WTC11 (cell line): ENCODE measurements around the gene VWA8. TPM values are rescaled to one million over a fixed set of nuclear protein-coding genes. Genes with fewer than 3 reads are reported as not detected.

ENCODE experiments used
- ATAC-seq: fragments of 200-7000 bp; cut with Tn5 transposase; 2 replicates; pipeline ENCODE4 v1.10.0; 2021; ENCODE audit warnings: mild to moderate bottlenecking, moderate library complexity
- CTCF ChIA-PET: fragments of 300-600 bp; sonication (Branson Sonifier 250); formaldehyde crosslinking; loops from one replicate; lab custom pipeline; 2021; ENCODE audit warnings: antibody characterized with exemption; lab: Charles Lee
- POLR2A ChIA-PET: fragments of 350-600 bp; sonication (Branson Sonifier 250); formaldehyde crosslinking; loops from one replicate; lab custom pipeline; 2021; ENCODE audit warnings: antibody characterized with exemption; lab: Charles Lee
- DNase-seq: peaks from one replicate; pipeline ENCODE4 v3.0.0; 2021; ENCODE audit warnings: low spot score
- H3K27ac Mint-ChIP-seq: 2 replicates; pipeline ENCODE4 v1.8.0; 2021; ENCODE audit warnings: mixed read lengths
- H3K27me3 Mint-ChIP-seq: 2 replicates; pipeline ENCODE4 v1.8.0; 2021; ENCODE audit warnings: low read depth, mild to moderate bottlenecking, moderate library complexity, mixed read lengths
- H3K36me3 Mint-ChIP-seq: 2 replicates; pipeline ENCODE4 v1.8.0; 2021; ENCODE audit warnings: mixed read lengths
- H3K4me1 Mint-ChIP-seq: 2 replicates; pipeline ENCODE4 v1.8.0; 2022; ENCODE audit warnings: mixed read lengths
- H3K4me3 Mint-ChIP-seq: 2 replicates; pipeline ENCODE4 v1.8.0; 2021; ENCODE audit warnings: mild to moderate bottlenecking, moderate library complexity, mixed read lengths
- H3K9me3 Mint-ChIP-seq: 2 replicates; pipeline ENCODE4 v1.8.0; 2021; ENCODE audit warnings: mixed read lengths
- AR ChIP-seq: fragments of 250-450 bp; sonication (Bioruptor Pico); IDR thresholded peaks from 2 replicates; pipeline ENCODE4 v1.9.0; 2021; ENCODE audit warnings: mild to moderate bottlenecking
- CDX4 ChIP-seq: fragments of 250-450 bp; sonication (Bioruptor Pico); IDR thresholded peaks from 2 replicates; pipeline ENCODE4 v1.9.0; 2021; ENCODE audit warnings: moderate library complexity, mild to moderate bottlenecking, inconsistent platforms, borderline replicate concordance
- ELF4 ChIP-seq: sonication (generic); formaldehyde crosslinking; IDR thresholded peaks from 2 replicates; pipeline ENCODE4 v1.8.1; 2022; ENCODE audit warnings: low read depth, mild to moderate bottlenecking, moderate library complexity, missing genetic modification reagents
- ESRRA ChIP-seq: sonication (generic); formaldehyde crosslinking; IDR thresholded peaks from 2 replicates; pipeline ENCODE4 v1.8.1; 2022; ENCODE audit warnings: mild to moderate bottlenecking, missing genetic modification reagents, borderline replicate concordance
- FOXP1 ChIP-seq: sonication (generic); formaldehyde crosslinking; IDR thresholded peaks from 2 replicates; pipeline ENCODE4 v1.8.0; 2022; ENCODE audit warnings: missing genetic modification reagents, mild to moderate bottlenecking, moderate library complexity, borderline replicate concordance
- JAZF1 ChIP-seq: fragments of 250-450 bp; sonication (Bioruptor Pico); IDR thresholded peaks from 2 replicates; pipeline ENCODE4 v1.9.0; 2021; ENCODE audit warnings: moderate library complexity, mild to moderate bottlenecking, inconsistent platforms
- MXD4 ChIP-seq: fragments of 250-450 bp; sonication (Bioruptor Pico); IDR thresholded peaks from 2 replicates; pipeline ENCODE4 v1.8.0; 2021; ENCODE audit warnings: mild to moderate bottlenecking, moderate library complexity, borderline replicate concordance
- NFATC4 ChIP-seq: fragments of 250-450 bp; sonication (Bioruptor Pico); IDR thresholded peaks from 2 replicates; pipeline ENCODE4 v1.9.0; 2021; ENCODE audit warnings: mild to moderate bottlenecking
- NFE2L1 ChIP-seq: sonication (generic); formaldehyde crosslinking; IDR thresholded peaks from 2 replicates; pipeline ENCODE4 v1.8.1; 2023; ENCODE audit warnings: missing genetic modification reagents
- TCF7 ChIP-seq: sonication (generic); formaldehyde crosslinking; IDR thresholded peaks from 2 replicates; pipeline ENCODE4 v1.8.0; 2022; ENCODE audit warnings: mild to moderate bottlenecking, low read depth, missing genetic modification reagents, moderate library complexity
- TEAD4 ChIP-seq: sonication (generic); formaldehyde crosslinking; IDR thresholded peaks from 2 replicates; pipeline ENCODE4 v1.8.0; 2022; ENCODE audit warnings: mild to moderate bottlenecking, missing genetic modification reagents
- ZNF263 ChIP-seq: sonication (generic); formaldehyde crosslinking; IDR thresholded peaks from 2 replicates; pipeline ENCODE4 v1.8.1; 2022; ENCODE audit warnings: low read depth, mild to moderate bottlenecking, moderate library complexity, missing genetic modification reagents
- ZNF671 ChIP-seq: fragments of 250-450 bp; sonication (Bioruptor Pico); IDR thresholded peaks from 2 replicates; pipeline ENCODE4 v1.8.0; 2021; ENCODE audit warnings: mild to moderate bottlenecking
- ZSCAN18 ChIP-seq: fragments of 250-450 bp; sonication (Bioruptor Pico); IDR thresholded peaks from 2 replicates; pipeline ENCODE4 v2.1.2; 2022; ENCODE audit warnings: mild to moderate bottlenecking, moderate library complexity
- total RNA-seq: library from RNA; stranded (reverse); gene quantifications from 3 replicates; pipeline ENCODE4 v1.2.3, GENCODE V29; 2021
- TF ChIP-seq, protein P1 (sequence below): sonication (generic); formaldehyde crosslinking; IDR thresholded peaks from 2 replicates; pipeline ENCODE4 v1.8.0; 2022; ENCODE audit warnings: mild to moderate bottlenecking, missing genetic modification reagents
- TF ChIP-seq, protein P2 (sequence below): sonication (generic); formaldehyde crosslinking; conservative IDR thresholded peaks from 2 replicates; pipeline ENCODE4 v1.8.1; 2023; ENCODE audit warnings: mild to moderate bottlenecking, low read depth, missing genetic modification reagents, moderate library complexity
- TF ChIP-seq, protein P3 (sequence below): sonication (generic); formaldehyde crosslinking; IDR thresholded peaks from 2 replicates; pipeline ENCODE4 v1.8.1; 2023; ENCODE audit warnings: mild to moderate bottlenecking, missing genetic modification reagents, moderate library complexity
- TF ChIP-seq, protein P4 (sequence below): sonication (generic); formaldehyde crosslinking; IDR thresholded peaks from 2 replicates; pipeline ENCODE4 v1.8.0; 2022; ENCODE audit warnings: mild to moderate bottlenecking, missing genetic modification reagents
- TF ChIP-seq, protein P5 (sequence below): fragments of 200-600 bp; IDR thresholded peaks from 2 replicates; pipeline ENCODE4 v1.8.0; 2022; ENCODE audit warnings: antibody characterized with exemption
- TF ChIP-seq, protein P6 (sequence below): sonication (generic); formaldehyde crosslinking; IDR thresholded peaks from 2 replicates; pipeline ENCODE4 v1.8.0; 2023; ENCODE audit warnings: mild to moderate bottlenecking, missing genetic modification reagents

Gene VWA8
- total RNA-seq, 1 experiment from 2014 or later, result 19.9 TPM

GRCh38 chr13:41554180-41554579 lies 406.7 kb downstream of the VWA8 start:
- H3K4me1 Mint-ChIP-seq, result no peaks in the 10 kb centered on the region
- ATAC-seq (no peak), DNase-seq (no peak)
- H3K27me3 Mint-ChIP-seq, result no peaks in the 10 kb centered on the region
- no peaks in the 10 kb centered on the region for H3K36me3 Mint-ChIP-seq
- no peaks in the 10 kb centered on the region for H3K9me3 Mint-ChIP-seq
- no peak overlapping the region for H3K4me3 Mint-ChIP-seq
- TF ChIP-seq ESRRA (CRISPR knock-in tag) (no peak), FOXP1 (no peak)
- CTCF ChIA-PET, result no interaction called here
- H3K27ac Mint-ChIP-seq, result no peak overlapping the region; the same call in 1 of the 2 replicates
- POLR2A ChIA-PET, result no interaction called here

GRCh38 chr13:41552031-41552430 lies 408.9 kb downstream of the VWA8 start:
- Mint-ChIP-seq H3K27ac (no peak overlapping the region), H3K4me1 (peaks cover 7% of the 10 kb centered on the region), H3K36me3 (no peaks in the 10 kb centered on the region), H3K9me3 (no peaks in the 10 kb centered on the region), H3K4me3 (no peak overlapping the region), H3K27me3 (no peaks in the 10 kb centered on the region)
- POLR2A ChIA-PET, result no interaction called here
- no peak for TF ChIP-seq MXD4 (CRISPR knock-in tag)
- TF ChIP-seq NFE2L1, result no peak
- no peak for TF ChIP-seq ZNF671 (CRISPR knock-in tag)
- TF ChIP-seq CDX4 (CRISPR knock-in tag), result no peak
- TF ChIP-seq, protein P1, sequence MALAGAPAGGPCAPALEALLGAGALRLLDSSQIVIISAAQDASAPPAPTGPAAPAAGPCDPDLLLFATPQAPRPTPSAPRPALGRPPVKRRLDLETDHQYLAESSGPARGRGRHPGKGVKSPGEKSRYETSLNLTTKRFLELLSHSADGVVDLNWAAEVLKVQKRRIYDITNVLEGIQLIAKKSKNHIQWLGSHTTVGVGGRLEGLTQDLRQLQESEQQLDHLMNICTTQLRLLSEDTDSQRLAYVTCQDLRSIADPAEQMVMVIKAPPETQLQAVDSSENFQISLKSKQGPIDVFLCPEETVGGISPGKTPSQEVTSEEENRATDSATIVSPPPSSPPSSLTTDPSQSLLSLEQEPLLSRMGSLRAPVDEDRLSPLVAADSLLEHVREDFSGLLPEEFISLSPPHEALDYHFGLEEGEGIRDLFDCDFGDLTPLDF, result no peak
- no peak for TF ChIP-seq ELF4 (CRISPR knock-in tag)
- TF ChIP-seq TCF7 (CRISPR knock-in tag), result no peak
- TF ChIP-seq ZNF263 (CRISPR knock-in tag), result no peak
- TF ChIP-seq, protein P2, sequence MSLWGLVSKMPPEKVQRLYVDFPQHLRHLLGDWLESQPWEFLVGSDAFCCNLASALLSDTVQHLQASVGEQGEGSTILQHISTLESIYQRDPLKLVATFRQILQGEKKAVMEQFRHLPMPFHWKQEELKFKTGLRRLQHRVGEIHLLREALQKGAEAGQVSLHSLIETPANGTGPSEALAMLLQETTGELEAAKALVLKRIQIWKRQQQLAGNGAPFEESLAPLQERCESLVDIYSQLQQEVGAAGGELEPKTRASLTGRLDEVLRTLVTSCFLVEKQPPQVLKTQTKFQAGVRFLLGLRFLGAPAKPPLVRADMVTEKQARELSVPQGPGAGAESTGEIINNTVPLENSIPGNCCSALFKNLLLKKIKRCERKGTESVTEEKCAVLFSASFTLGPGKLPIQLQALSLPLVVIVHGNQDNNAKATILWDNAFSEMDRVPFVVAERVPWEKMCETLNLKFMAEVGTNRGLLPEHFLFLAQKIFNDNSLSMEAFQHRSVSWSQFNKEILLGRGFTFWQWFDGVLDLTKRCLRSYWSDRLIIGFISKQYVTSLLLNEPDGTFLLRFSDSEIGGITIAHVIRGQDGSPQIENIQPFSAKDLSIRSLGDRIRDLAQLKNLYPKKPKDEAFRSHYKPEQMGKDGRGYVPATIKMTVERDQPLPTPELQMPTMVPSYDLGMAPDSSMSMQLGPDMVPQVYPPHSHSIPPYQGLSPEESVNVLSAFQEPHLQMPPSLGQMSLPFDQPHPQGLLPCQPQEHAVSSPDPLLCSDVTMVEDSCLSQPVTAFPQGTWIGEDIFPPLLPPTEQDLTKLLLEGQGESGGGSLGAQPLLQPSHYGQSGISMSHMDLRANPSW (CRISPR knock-in tag), result no peak
- TF ChIP-seq, protein P3, sequence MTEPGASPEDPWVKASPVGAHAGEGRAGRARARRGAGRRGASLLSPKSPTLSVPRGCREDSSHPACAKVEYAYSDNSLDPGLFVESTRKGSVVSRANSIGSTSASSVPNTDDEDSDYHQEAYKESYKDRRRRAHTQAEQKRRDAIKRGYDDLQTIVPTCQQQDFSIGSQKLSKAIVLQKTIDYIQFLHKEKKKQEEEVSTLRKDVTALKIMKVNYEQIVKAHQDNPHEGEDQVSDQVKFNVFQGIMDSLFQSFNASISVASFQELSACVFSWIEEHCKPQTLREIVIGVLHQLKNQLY (CRISPR knock-in tag), result no peak
- no peak for TF ChIP-seq TEAD4 (CRISPR knock-in tag)
- TF ChIP-seq NFATC4, result no peak
- TF ChIP-seq ZSCAN18, result no peak
- TF ChIP-seq AR, result no peak
- no peak for TF ChIP-seq JAZF1 (CRISPR knock-in tag)
- TF ChIP-seq, protein P4, sequence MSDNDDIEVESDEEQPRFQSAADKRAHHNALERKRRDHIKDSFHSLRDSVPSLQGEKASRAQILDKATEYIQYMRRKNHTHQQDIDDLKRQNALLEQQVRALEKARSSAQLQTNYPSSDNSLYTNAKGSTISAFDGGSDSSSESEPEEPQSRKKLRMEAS (CRISPR knock-in tag), result no peak
- TF ChIP-seq, protein P5, sequence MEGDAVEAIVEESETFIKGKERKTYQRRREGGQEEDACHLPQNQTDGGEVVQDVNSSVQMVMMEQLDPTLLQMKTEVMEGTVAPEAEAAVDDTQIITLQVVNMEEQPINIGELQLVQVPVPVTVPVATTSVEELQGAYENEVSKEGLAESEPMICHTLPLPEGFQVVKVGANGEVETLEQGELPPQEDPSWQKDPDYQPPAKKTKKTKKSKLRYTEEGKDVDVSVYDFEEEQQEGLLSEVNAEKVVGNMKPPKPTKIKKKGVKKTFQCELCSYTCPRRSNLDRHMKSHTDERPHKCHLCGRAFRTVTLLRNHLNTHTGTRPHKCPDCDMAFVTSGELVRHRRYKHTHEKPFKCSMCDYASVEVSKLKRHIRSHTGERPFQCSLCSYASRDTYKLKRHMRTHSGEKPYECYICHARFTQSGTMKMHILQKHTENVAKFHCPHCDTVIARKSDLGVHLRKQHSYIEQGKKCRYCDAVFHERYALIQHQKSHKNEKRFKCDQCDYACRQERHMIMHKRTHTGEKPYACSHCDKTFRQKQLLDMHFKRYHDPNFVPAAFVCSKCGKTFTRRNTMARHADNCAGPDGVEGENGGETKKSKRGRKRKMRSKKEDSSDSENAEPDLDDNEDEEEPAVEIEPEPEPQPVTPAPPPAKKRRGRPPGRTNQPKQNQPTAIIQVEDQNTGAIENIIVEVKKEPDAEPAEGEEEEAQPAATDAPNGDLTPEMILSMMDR, result no peak
- TF ChIP-seq, protein P6, sequence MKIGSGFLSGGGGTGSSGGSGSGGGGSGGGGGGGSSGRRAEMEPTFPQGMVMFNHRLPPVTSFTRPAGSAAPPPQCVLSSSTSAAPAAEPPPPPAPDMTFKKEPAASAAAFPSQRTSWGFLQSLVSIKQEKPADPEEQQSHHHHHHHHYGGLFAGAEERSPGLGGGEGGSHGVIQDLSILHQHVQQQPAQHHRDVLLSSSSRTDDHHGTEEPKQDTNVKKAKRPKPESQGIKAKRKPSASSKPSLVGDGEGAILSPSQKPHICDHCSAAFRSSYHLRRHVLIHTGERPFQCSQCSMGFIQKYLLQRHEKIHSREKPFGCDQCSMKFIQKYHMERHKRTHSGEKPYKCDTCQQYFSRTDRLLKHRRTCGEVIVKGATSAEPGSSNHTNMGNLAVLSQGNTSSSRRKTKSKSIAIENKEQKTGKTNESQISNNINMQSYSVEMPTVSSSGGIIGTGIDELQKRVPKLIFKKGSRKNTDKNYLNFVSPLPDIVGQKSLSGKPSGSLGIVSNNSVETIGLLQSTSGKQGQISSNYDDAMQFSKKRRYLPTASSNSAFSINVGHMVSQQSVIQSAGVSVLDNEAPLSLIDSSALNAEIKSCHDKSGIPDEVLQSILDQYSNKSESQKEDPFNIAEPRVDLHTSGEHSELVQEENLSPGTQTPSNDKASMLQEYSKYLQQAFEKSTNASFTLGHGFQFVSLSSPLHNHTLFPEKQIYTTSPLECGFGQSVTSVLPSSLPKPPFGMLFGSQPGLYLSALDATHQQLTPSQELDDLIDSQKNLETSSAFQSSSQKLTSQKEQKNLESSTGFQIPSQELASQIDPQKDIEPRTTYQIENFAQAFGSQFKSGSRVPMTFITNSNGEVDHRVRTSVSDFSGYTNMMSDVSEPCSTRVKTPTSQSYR (CRISPR knock-in tag), result no peak
- DNase-seq (no peak), ATAC-seq (no peak; the same call in 1 of the 2 replicates)
- CTCF ChIA-PET, result no interaction called here
